KMS-11 (cell line): Measurements from ENCODE around the gene ZNF182.

ENCODE experiments used
- H2AFZ ChIP-seq: fragments of 200-600 bp; sonication (generic); 2 replicates; pipeline ENCODE4 v1.6.1; 2016; ENCODE audit warnings: antibody characterized with exemption, mixed run types, low read depth
- H3K27ac ChIP-seq: fragments of 200-600 bp; sonication (generic); 2 replicates; pipeline ENCODE4 v1.6.1; 2016; ENCODE audit warnings: mild to moderate bottlenecking, mixed run types
- H3K27me3 ChIP-seq: fragments of 200-600 bp; sonication (generic); 2 replicates; pipeline ENCODE4 v1.6.1; 2017; ENCODE audit warnings: mild to moderate bottlenecking, low read depth, mixed run types, moderate library complexity; ENCODE audit not compliant: insufficient read depth
- H3K36me3 ChIP-seq: fragments of 200-600 bp; sonication (generic); 2 replicates; pipeline ENCODE4 v1.6.1; 2017; ENCODE audit warnings: mild to moderate bottlenecking, mixed run types; ENCODE audit not compliant: insufficient read depth
- H3K4me1 ChIP-seq: fragments of 200-600 bp; sonication (generic); 2 replicates; pipeline ENCODE4 v1.6.1; 2016; ENCODE audit warnings: mild to moderate bottlenecking, low read depth, mixed run types; ENCODE audit not compliant: poor library complexity, severe bottlenecking
- H3K4me2 ChIP-seq: fragments of 200-600 bp; sonication (generic); 2 replicates; pipeline ENCODE4 v1.7.0; 2016; ENCODE audit warnings: mild to moderate bottlenecking, mixed run types
- H3K4me3 ChIP-seq: fragments of 200-600 bp; sonication (generic); IDR thresholded peaks from 2 replicates; pipeline ENCODE4 v1.6.1; 2017; ENCODE audit warnings: low read depth, low read length, mixed read lengths; ENCODE audit not compliant: insufficient read depth
- H3K79me2 ChIP-seq: fragments of 200-600 bp; sonication (generic); 2 replicates; pipeline ENCODE4 v1.6.1; 2016; ENCODE audit warnings: low read depth, mixed run types; ENCODE audit not compliant: insufficient read depth
- H3K9ac ChIP-seq: fragments of 200-600 bp; sonication (generic); 2 replicates; pipeline ENCODE4 v1.6.1; 2016; ENCODE audit warnings: mild to moderate bottlenecking, mixed run types
- H4K20me1 ChIP-seq: fragments of 200-600 bp; sonication (generic); 2 replicates; pipeline ENCODE4 v1.6.1; 2016; ENCODE audit warnings: mild to moderate bottlenecking, mixed run types; ENCODE audit not compliant: insufficient read depth
- CTCF ChIP-seq: fragments of 200-600 bp; sonication (generic); conservative IDR thresholded peaks from 2 replicates; pipeline ENCODE4 v1.6.1; 2017; ENCODE audit warnings: low read depth, mild to moderate bottlenecking, antibody characterized with exemption, low read length, moderate library complexity, mixed read lengths

ZNF182 gene

DNA sequence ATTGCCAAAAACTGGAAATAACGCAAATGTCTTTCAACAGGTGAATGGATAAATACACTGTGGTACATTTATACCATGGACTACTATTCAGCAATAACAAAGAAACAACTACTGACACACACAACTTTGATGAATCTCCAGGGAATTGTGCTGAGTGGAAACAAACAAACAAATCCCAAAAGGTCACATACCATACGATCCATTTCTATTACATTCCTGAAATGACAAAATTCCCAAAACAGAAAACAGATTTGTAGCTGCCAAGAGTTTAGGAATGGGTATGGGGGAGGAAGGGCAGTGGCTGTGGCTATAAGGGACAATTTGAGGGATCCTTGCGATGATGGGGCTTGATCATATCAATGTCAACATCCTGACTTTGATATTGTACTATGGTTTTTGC is 2.5 kb downstream of the ZNF182 start:
- no peak overlapping the region for H3K4me2 ChIP-seq

DNA sequence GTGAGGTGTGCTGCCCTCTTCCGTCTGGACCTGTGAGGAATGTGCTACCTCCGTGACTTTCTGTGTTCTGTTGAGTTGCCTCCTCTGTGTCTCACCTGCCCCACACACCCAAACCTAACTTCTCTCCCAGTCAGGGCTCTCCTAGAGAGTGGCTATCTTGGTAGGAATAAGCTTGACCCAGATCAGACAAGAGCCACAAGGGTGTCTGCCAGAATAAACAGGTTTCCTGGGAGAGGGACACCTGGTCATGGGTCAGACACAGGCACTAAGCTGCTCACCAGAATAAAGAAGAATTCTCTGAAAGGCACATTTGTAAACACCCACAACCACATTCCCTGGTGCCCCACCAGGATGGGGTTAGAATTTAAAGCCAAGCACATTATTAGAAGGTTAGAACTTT is 11.1 kb downstream of the ZNF182 start:
- Histone ChIP-seq H2AFZ (no peak overlapping the region), H3K4me2 (no peak overlapping the region), H3K4me3 (no peak overlapping the region), H3K79me2 (no peaks in the 10 kb centered on the region), H4K20me1 (no peaks in the 10 kb centered on the region), H3K27me3 (no peaks in the 10 kb centered on the region), H3K9ac (no peak overlapping the region), H3K36me3 (no peaks in the 10 kb centered on the region), H3K4me1 (no peaks in the 10 kb centered on the region), H3K27ac (no peak overlapping the region)
- TF ChIP-seq CTCF = no peak

More for the DNA sequence above, 2.5 kb downstream of the ZNF182 start:
- Histone ChIP-seq H3K9ac (no peak overlapping the region), H3K27ac (no peak overlapping the region), H4K20me1 (no peaks in the 10 kb centered on the region), H2AFZ (no peak overlapping the region), H3K4me3 (no peak overlapping the region), H3K4me1 (peaks cover 5% of the 10 kb centered on the region), H3K36me3 (no peaks in the 10 kb centered on the region), H3K79me2 (no peaks in the 10 kb centered on the region; the same call in 1 of the 2 replicates), H3K27me3 (no peaks in the 10 kb centered on the region)
- TF ChIP-seq CTCF = no peak

GRCh38 chrX:47992095-47992380 is 11.8 kb downstream of the ZNF182 start:
- Histone ChIP-seq H3K36me3 (no peaks in the 10 kb centered on the region), H3K79me2 (no peaks in the 10 kb centered on the region)
- TF ChIP-seq CTCF = no peak

DNA sequence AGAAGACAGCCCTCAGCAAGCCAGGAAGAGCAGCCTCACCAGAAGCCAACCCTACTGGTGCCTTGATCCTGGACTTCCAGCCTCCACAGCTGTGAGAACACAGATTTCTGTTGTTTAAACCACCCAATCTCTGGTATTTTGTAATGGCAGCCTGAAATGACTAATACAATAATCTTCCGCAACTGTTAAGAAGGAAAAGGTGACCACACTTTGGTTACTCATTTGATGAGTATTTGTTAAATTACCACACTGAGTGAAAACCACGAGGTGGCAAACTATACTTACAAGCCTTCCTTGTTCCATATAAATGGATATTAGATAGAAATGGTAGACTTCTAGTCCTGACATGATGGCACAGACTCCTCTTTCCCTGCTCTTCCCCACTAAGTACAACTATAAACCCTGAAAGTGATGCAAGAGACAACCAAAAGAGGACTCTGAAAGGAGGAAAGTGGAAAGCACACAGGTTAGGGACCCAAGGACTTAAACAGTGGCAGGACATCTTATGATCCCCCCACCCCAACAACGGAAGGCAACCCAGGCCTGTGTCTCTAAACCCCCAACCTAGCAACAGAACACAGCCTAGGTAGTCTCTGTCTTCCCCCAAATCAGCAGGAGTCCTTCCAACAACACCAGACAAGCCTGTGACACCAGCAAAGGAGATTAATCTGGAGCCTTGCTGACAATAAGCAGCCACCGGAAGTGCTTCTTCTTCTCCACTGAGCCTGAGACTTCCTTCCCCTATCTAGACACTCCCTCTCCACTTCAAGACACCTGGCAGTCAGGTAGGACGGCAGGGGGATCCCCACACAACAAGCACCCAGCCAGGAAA is 12.3 kb downstream of the ZNF182 start:
- no peaks in the 10 kb centered on the region for H3K27me3 ChIP-seq
- H3K27ac ChIP-seq = no peak overlapping the region
- no peak overlapping the region for H3K4me2 ChIP-seq
- no peaks in the 10 kb centered on the region for H3K36me3 ChIP-seq
- H3K79me2 ChIP-seq = no peaks in the 10 kb centered on the region
- no peak overlapping the region for H2AFZ ChIP-seq
- no peak overlapping the region for H3K9ac ChIP-seq
- no peak for TF ChIP-seq CTCF
- H4K20me1 ChIP-seq = no peaks in the 10 kb centered on the region
- no peak overlapping the region for H3K4me3 ChIP-seq
- no peaks in the 10 kb centered on the region for H3K4me1 ChIP-seq

More at GRCh38 chrX:47992095-47992380, 11.8 kb downstream of the ZNF182 start:
- H2AFZ ChIP-seq = no peak overlapping the region
- no peaks in the 10 kb centered on the region for H3K27me3 ChIP-seq
- H3K27ac ChIP-seq = no peak overlapping the region
- H3K9ac ChIP-seq = no peak overlapping the region
- H4K20me1 ChIP-seq = no peaks in the 10 kb centered on the region
- H3K4me1 ChIP-seq = no peaks in the 10 kb centered on the region
- no peak overlapping the region for H3K4me2 ChIP-seq
- no peak overlapping the region for H3K4me3 ChIP-seq
